ENCODE results near the gene NANS. TPM values are rescaled to one million over a fixed set of nuclear protein-coding genes. Genes with fewer than 3 reads are reported as not detected.

Gene NANS
- total RNA-seq, 1 experiment from 2014 or later = 57.9 TPM

- Mint-ChIP-seq H3K27ac (no peak overlapping the region), H3K27me3 (ENCODE audit: low read depth) (no peaks in the 10 kb centered on the region), H3K4me3 (no peak overlapping the region), H3K4me1 (peaks cover 3% of the 10 kb centered on the region), H3K9me3 (no peaks in the 10 kb centered on the region), H3K36me3 (peaks cover 82% of the 10 kb centered on the region)
- ATAC-seq (no peak), DNase-seq (ENCODE audit: low spot score) (no peak)
- POLR2A ChIA-PET = no interaction called here
- no peak for TF ChIP-seq ESRRA (CRISPR knock-in tag; IDR thresholded peaks at IDR 0.05; ENCODE audit: borderline replicate concordance)
- TF ChIP-seq GTF2I (CRISPR knock-in tag; conservative IDR thresholded peaks at IDR 0.05) = no peak
- no peak for TF ChIP-seq MAX (CRISPR knock-in tag; IDR thresholded peaks at IDR 0.05)
- no peak for TF ChIP-seq TEAD1 (CRISPR knock-in tag; IDR thresholded peaks at IDR 0.05)
- TF ChIP-seq ELF4 (CRISPR knock-in tag; IDR thresholded peaks at IDR 0.05; ENCODE audit: low read depth) = no peak
- TF ChIP-seq ZNF416 (CRISPR knock-in tag; IDR thresholded peaks at IDR 0.05) = no peak
- CTCF ChIA-PET = interaction anchor here (1.4 kb wide), 1 partner anchor 25 kb away, joined by 10 read pairs; no protein-coding TSS in a partner anchor
Measured at GRCh38 chr9:98009936-98010335, 46.6 kb upstream of the NANS start.

- H3K36me3 Mint-ChIP-seq = peaks cover 82% of the 10 kb centered on the region
- ChIA-PET POLR2A (no interaction called here), CTCF (interaction anchor here (1.0 to 1.4 kb wide), 2 partner anchors 24 to 27 kb away, joined by 3 to 10 read pairs; partner anchors contain the start of gene ANP32B)
- ATAC-seq = peak; percentile 77
- DNase-seq (ENCODE audit: low spot score) = peak; percentile 16
- no peak overlapping the region for H3K27ac Mint-ChIP-seq
- H3K9me3 Mint-ChIP-seq = no peaks in the 10 kb centered on the region
- peaks cover 3% of the 10 kb centered on the region for H3K4me1 Mint-ChIP-seq
- H3K27me3 Mint-ChIP-seq (ENCODE audit: low read depth) = no peaks in the 10 kb centered on the region
- H3K4me3 Mint-ChIP-seq = no peak overlapping the region
- no peak for TF ChIP-seq ESRRA (CRISPR knock-in tag; IDR thresholded peaks at IDR 0.05; ENCODE audit: borderline replicate concordance)
- no peak for TF ChIP-seq NR3C1 (CRISPR knock-in tag; conservative IDR thresholded peaks at IDR 0.05; ENCODE audit: low read depth)
- no peak for TF ChIP-seq CTCF (IDR thresholded peaks at IDR 0.05)
- no peak for TF ChIP-seq EMX1 (CRISPR knock-in tag; IDR thresholded peaks at IDR 0.05)
- TF ChIP-seq CBFB (CRISPR knock-in tag; IDR thresholded peaks at IDR 0.05; ENCODE audit: low read depth) = no peak
- no peak for TF ChIP-seq HMGXB4 (CRISPR knock-in tag; IDR thresholded peaks at IDR 0.05)
- TF ChIP-seq TEAD4 (CRISPR knock-in tag; IDR thresholded peaks at IDR 0.05) = no peak
- no peak for TF ChIP-seq GRHL2 (CRISPR knock-in tag; IDR thresholded peaks at IDR 0.05; ENCODE audit: insufficient replicate concordance, severe bottlenecking)
- no peak for TF ChIP-seq PRRX2 (CRISPR knock-in tag; IDR thresholded peaks at IDR 0.05)
- no peak for TF ChIP-seq ETV6 (CRISPR knock-in tag; IDR thresholded peaks at IDR 0.05)
- no peak for TF ChIP-seq ARID4B (CRISPR knock-in tag; IDR thresholded peaks at IDR 0.05; ENCODE audit: borderline replicate concordance)
- TF ChIP-seq ZNF512 (CRISPR knock-in tag; IDR thresholded peaks at IDR 0.05; ENCODE audit: borderline replicate concordance) = no peak
- no peak for TF ChIP-seq ATF3 (CRISPR knock-in tag; conservative IDR thresholded peaks at IDR 0.05)
- TF ChIP-seq TEAD1 (CRISPR knock-in tag; IDR thresholded peaks at IDR 0.05) = no peak
- TF ChIP-seq ATF6 (CRISPR knock-in tag; IDR thresholded peaks at IDR 0.05) = no peak
- TF ChIP-seq SMAD3 (CRISPR knock-in tag; IDR thresholded peaks at IDR 0.05; ENCODE audit: borderline replicate concordance) = no peak
- no peak for TF ChIP-seq NR1H2 (CRISPR knock-in tag; IDR thresholded peaks at IDR 0.05)
- no peak for TF ChIP-seq JAZF1 (CRISPR knock-in tag; IDR thresholded peaks at IDR 0.05)
Measured at GRCh38 chr9:98010445-98010844, 46.1 kb upstream of the NANS start.
